ENCODE measurements around the gene RGS10. TPM values are rescaled to one million over a fixed set of nuclear protein-coding genes. Genes with fewer than 3 reads are reported as not detected.

Gene RGS10
- total RNA-seq, 1 experiment from 2014 or later, result 22.6 TPM

DNA sequence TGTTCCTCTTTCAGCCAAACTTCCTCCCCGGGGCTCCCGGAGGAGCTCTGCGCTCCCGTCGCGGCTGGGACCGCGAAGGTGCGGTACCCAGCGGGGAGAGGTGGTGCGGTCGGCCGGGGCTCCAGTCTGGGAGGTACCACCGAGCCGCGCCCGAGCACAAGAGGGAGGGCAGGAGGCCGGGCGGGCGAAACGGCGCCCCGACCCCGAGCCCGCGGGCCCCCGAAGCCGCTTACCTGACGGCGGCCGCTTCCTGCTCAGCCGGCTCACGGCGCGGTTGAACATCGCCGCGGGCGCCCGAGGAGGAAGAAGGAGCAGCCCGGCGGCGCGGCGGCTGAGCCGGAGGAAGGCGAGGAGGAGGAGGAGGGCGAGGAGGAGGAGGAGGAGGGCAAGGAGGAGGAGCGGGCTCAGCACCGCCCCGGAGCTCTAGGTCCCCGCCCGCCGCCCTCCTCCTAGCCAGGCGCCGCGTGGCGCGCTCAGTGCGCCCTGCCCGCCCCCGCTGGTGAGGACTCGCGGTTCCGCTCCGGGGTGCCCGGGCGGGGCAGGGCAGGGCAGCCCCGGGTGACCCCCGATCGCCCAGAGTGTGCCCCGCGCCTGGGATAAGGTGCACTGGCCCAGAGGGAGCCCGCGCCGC is at the start of gene RGS10 (continued):
- TF ChIP-seq ATF2 (CRISPR knock-in tag; IDR thresholded peaks at IDR 0.05; ENCODE audit: borderline replicate concordance, low read depth) (no peak), MAX (CRISPR knock-in tag; IDR thresholded peaks at IDR 0.05) (peak; percentile 74), KAT7 (CRISPR knock-in tag; IDR thresholded peaks at IDR 0.05; ENCODE audit: borderline replicate concordance) (0 out of 2 replicates have a peak, but pooled peaks have one; percentile 25), ZNF671 (CRISPR knock-in tag; IDR thresholded peaks at IDR 0.05) (no peak), GRHL2 (CRISPR knock-in tag; IDR thresholded peaks at IDR 0.05; ENCODE audit: insufficient replicate concordance, severe bottlenecking) (no peak), CTCF (IDR thresholded peaks at IDR 0.05) (no peak), HMGXB4 (CRISPR knock-in tag; IDR thresholded peaks at IDR 0.05) (peak; percentile 96), NFATC4 (CRISPR knock-in tag; IDR thresholded peaks at IDR 0.05) (no peak)

DNA sequence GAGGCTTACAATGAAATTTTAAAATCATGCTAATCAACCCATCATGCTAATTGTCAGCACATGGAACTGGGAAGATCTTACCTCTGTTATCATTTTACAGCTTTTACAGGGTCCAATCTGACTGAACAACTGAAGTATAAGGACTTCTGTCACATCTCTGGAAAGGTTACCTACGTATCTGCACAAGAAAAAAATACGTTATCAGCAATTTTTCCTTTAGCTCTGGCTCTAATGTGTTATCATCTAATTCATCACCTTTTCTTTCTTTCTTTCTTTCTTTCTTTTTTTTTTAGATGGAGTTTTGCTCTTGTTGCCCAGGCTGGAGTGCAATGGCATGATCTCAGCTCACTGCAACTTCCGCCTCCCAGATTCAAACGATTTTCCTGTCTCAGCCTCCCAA is 45.6 kb upstream of the RGS10 start:
- CTCF ChIA-PET, result interaction anchor here (0.7 kb wide), 1 partner anchor 14 kb away, joined by 3 read pairs; no protein-coding TSS in a partner anchor
- DNase-seq (ENCODE audit: low spot score) (no peak), ATAC-seq (no peak)
- POLR2A ChIA-PET, result no interaction called here
- H3K27ac Mint-ChIP-seq, result no peak overlapping the region
- no peaks in the 10 kb centered on the region for H3K9me3 Mint-ChIP-seq
- peaks cover 15% of the 10 kb centered on the region for H3K36me3 Mint-ChIP-seq
- no peaks in the 10 kb centered on the region for H3K27me3 Mint-ChIP-seq (ENCODE audit: low read depth)
- peaks cover 12% of the 10 kb centered on the region for H3K4me1 Mint-ChIP-seq
- H3K4me3 Mint-ChIP-seq, result no peak overlapping the region
- TF ChIP-seq HMGA2 (CRISPR knock-in tag; IDR thresholded peaks at IDR 0.05), result no peak
- no peak for TF ChIP-seq ZSCAN18 (CRISPR knock-in tag; IDR thresholded peaks at IDR 0.05)
- no peak for TF ChIP-seq GRHL2 (CRISPR knock-in tag; IDR thresholded peaks at IDR 0.05; ENCODE audit: insufficient replicate concordance, severe bottlenecking)
- TF ChIP-seq TEAD4 (CRISPR knock-in tag; IDR thresholded peaks at IDR 0.05), result no peak
- TF ChIP-seq, protein P1, sequence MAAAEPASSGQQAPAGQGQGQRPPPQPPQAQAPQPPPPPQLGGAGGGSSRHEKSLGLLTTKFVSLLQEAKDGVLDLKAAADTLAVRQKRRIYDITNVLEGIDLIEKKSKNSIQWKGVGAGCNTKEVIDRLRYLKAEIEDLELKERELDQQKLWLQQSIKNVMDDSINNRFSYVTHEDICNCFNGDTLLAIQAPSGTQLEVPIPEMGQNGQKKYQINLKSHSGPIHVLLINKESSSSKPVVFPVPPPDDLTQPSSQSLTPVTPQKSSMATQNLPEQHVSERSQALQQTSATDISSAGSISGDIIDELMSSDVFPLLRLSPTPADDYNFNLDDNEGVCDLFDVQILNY (CRISPR knock-in tag; IDR thresholded peaks at IDR 0.05), result no peak
- no peak for TF ChIP-seq SOX15 (CRISPR knock-in tag; IDR thresholded peaks at IDR 0.05)
- TF ChIP-seq, protein P2, sequence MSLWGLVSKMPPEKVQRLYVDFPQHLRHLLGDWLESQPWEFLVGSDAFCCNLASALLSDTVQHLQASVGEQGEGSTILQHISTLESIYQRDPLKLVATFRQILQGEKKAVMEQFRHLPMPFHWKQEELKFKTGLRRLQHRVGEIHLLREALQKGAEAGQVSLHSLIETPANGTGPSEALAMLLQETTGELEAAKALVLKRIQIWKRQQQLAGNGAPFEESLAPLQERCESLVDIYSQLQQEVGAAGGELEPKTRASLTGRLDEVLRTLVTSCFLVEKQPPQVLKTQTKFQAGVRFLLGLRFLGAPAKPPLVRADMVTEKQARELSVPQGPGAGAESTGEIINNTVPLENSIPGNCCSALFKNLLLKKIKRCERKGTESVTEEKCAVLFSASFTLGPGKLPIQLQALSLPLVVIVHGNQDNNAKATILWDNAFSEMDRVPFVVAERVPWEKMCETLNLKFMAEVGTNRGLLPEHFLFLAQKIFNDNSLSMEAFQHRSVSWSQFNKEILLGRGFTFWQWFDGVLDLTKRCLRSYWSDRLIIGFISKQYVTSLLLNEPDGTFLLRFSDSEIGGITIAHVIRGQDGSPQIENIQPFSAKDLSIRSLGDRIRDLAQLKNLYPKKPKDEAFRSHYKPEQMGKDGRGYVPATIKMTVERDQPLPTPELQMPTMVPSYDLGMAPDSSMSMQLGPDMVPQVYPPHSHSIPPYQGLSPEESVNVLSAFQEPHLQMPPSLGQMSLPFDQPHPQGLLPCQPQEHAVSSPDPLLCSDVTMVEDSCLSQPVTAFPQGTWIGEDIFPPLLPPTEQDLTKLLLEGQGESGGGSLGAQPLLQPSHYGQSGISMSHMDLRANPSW (CRISPR knock-in tag; conservative IDR thresholded peaks at IDR 0.05; ENCODE audit: low read depth), result no peak
- TF ChIP-seq, protein P3, sequence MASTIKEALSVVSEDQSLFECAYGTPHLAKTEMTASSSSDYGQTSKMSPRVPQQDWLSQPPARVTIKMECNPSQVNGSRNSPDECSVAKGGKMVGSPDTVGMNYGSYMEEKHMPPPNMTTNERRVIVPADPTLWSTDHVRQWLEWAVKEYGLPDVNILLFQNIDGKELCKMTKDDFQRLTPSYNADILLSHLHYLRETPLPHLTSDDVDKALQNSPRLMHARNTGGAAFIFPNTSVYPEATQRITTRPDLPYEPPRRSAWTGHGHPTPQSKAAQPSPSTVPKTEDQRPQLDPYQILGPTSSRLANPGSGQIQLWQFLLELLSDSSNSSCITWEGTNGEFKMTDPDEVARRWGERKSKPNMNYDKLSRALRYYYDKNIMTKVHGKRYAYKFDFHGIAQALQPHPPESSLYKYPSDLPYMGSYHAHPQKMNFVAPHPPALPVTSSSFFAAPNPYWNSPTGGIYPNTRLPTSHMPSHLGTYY (CRISPR knock-in tag; IDR thresholded peaks at IDR 0.05), result no peak
- TF ChIP-seq, protein P4, sequence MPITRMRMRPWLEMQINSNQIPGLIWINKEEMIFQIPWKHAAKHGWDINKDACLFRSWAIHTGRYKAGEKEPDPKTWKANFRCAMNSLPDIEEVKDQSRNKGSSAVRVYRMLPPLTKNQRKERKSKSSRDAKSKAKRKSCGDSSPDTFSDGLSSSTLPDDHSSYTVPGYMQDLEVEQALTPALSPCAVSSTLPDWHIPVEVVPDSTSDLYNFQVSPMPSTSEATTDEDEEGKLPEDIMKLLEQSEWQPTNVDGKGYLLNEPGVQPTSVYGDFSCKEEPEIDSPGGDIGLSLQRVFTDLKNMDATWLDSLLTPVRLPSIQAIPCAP (CRISPR knock-in tag; IDR thresholded peaks at IDR 0.05), result no peak
- TF ChIP-seq CTCF (IDR thresholded peaks at IDR 0.05), result no peak
- TF ChIP-seq ZNF219 (CRISPR knock-in tag; IDR thresholded peaks at IDR 0.05; ENCODE audit: borderline replicate concordance), result no peak
- TF ChIP-seq TCF7 (CRISPR knock-in tag; IDR thresholded peaks at IDR 0.05; ENCODE audit: low read depth), result no peak
- no peak for TF ChIP-seq MXD4 (CRISPR knock-in tag; IDR thresholded peaks at IDR 0.05; ENCODE audit: borderline replicate concordance)

Measured in WTC11 (cell line).